Upper lobe of left lung (tissue), 6 donors: ENCODE data around the gene IL36RN. TPM values are rescaled to one million over a fixed set of nuclear protein-coding genes. Genes with fewer than 3 reads are reported as not detected.

Source experiments
- ATAC-seq, 2 donors: fragments of 200-7000 bp; cut with Tn5 transposase; one replicate each; pipeline ENCODE4 v1.9.1; 2022; ENCODE audit warnings: mild to moderate bottlenecking in 2 of 2, moderate library complexity in 2 of 2; ENCODE audit not compliant: low FRiP score in 2 of 2
- DNase-seq, 2 donors: peaks; one replicate each; pipeline ENCODE4 v3.0.0-alpha.2; 2019 to 2020
- H3K27ac ChIP-seq, 4 donors: fragments of 200-600 bp; sonication (generic); one replicate each; pipeline ENCODE4 v1.5.1; 2016 to 2019
- H3K27me3 ChIP-seq, 4 donors: fragments of 200-600 bp; sonication (generic); one replicate each; pipeline ENCODE4 v1.5.1; 2017 to 2019
- H3K36me3 ChIP-seq, 4 donors: fragments of 200-600 bp; sonication (generic); one replicate each; pipeline ENCODE4 v1.5.1; 2016 to 2019
- H3K4me1 ChIP-seq, 4 donors: fragments of 200-600 bp; sonication (generic); one replicate each; pipeline ENCODE4 v1.5.1; 2018 to 2019
- H3K4me3 ChIP-seq, 4 donors: fragments of 200-600 bp; sonication (generic); one replicate each; pipeline ENCODE4 v1.5.1; 2017 to 2019; ENCODE audit warnings: mild to moderate bottlenecking in 2 of 4, moderate library complexity in 1 of 4
- H3K9me3 ChIP-seq, 4 donors: fragments of 200-600 bp; sonication (generic); one replicate each; pipeline ENCODE4 v1.5.1; 2018 to 2019
- EP300 ChIP-seq, 4 donors: sonication (generic); formaldehyde crosslinking; IDR thresholded peaks; one replicate each; pipeline ENCODE4 v1.5.1; 2017; ENCODE audit warnings: antibody characterized with exemption in 4 of 4, control low read depth in 2 of 4
- POLR2A ChIP-seq, 4 donors: fragments of 450-650 bp; IDR thresholded peaks; one replicate each; pipeline ENCODE4 v1.5.1; 2016 to 2017; ENCODE audit warnings: antibody characterized with exemption in 4 of 4, mild to moderate bottlenecking in 2 of 4
- POLR2AphosphoS5 ChIP-seq, 2 donors: sonication (generic); formaldehyde crosslinking; IDR thresholded peaks; one replicate each; pipeline ENCODE4 v1.5.1; 2017; ENCODE audit warnings: antibody characterized with exemption in 2 of 2
- WGBS, 2 donors: methylation state at CpG; one replicate each; pipeline ENCODE4 v1.1.5; 2017 to 2018; 5-methylcytosine and 5-hydroxymethylcytosine counted together
- total RNA-seq, 6 donors: library from RNA; depleted of rRNA in 4 of 6; stranded (reverse); fragments of >200 nt in 4 of 6; gene quantifications; one replicate each; pipeline versions ENCODE4 v1.1.0 to v1.2.1, GENCODE V29; 2016 to 2021
- TF ChIP-seq, protein P1 (sequence below), 6 experiments: fragments of 450-650 bp in 4 of 6; fragments of 200-600 bp in 2 of 6; sonication (generic) in 2 of 6; IDR thresholded peaks; one replicate each; pipeline ENCODE4 v1.5.1; 2016 to 2019; ENCODE audit warnings: antibody characterized with exemption in 6 of 6
- donor health status: DM: no; HTN: no; CAD: no; lungs with moderate emphysema.
- donor health status: DM: no; HTN: yes; CAD: no; lungs with severe emphysema.

The IL36RN gene
- total RNA-seq, 6 donors from 2014 or later = not detected

GRCh38 chr2:113039719-113040118 lies 19.3 kb upstream of the IL36RN start:
- WGBS, 2 donors = 51 to 53% methylated on average over 5 of the region's 5 CpGs
- DNase-seq (no peak), ATAC-seq (no peak)
- Histone ChIP-seq H3K4me1 (peaks cover 0 to 3% (median 0%) of the 10 kb centered on the region in 4 donors), H3K36me3 (no peaks in the 10 kb centered on the region), H3K27ac (no peak overlapping the region), H3K9me3 (no peaks in the 10 kb centered on the region), H3K27me3 (no peaks in the 10 kb centered on the region), H3K4me3 (no peak overlapping the region)
- TF ChIP-seq POLR2AphosphoS5 (IDR thresholded peaks at IDR 0.05) = no peak
- TF ChIP-seq POLR2A (IDR thresholded peaks at IDR 0.05) = no peak
- no peak for TF ChIP-seq EP300 (IDR thresholded peaks at IDR 0.05)
- TF ChIP-seq, protein P1, sequence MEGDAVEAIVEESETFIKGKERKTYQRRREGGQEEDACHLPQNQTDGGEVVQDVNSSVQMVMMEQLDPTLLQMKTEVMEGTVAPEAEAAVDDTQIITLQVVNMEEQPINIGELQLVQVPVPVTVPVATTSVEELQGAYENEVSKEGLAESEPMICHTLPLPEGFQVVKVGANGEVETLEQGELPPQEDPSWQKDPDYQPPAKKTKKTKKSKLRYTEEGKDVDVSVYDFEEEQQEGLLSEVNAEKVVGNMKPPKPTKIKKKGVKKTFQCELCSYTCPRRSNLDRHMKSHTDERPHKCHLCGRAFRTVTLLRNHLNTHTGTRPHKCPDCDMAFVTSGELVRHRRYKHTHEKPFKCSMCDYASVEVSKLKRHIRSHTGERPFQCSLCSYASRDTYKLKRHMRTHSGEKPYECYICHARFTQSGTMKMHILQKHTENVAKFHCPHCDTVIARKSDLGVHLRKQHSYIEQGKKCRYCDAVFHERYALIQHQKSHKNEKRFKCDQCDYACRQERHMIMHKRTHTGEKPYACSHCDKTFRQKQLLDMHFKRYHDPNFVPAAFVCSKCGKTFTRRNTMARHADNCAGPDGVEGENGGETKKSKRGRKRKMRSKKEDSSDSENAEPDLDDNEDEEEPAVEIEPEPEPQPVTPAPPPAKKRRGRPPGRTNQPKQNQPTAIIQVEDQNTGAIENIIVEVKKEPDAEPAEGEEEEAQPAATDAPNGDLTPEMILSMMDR (IDR thresholded peaks at IDR 0.05) = no peak

GRCh38 chr2:113041871-113042270 lies 17.1 kb upstream of the IL36RN start:
- no peak for TF ChIP-seq EP300 (IDR thresholded peaks at IDR 0.05)
- TF ChIP-seq, protein P1 (IDR thresholded peaks at IDR 0.05) = peak in 1 of 6 experiments; percentile 10
- peaks cover 0 to 3% (median 0%) of the 10 kb centered on the region in 4 donors for H3K4me1 ChIP-seq
- ATAC-seq (no peak), DNase-seq (no peak)
- H3K9me3 ChIP-seq = no peaks in the 10 kb centered on the region
- H3K36me3 ChIP-seq = no peaks in the 10 kb centered on the region
- 71 to 75% methylated on average over 5 of the region's 5 CpGs for WGBS, 2 donors
- H3K4me3 ChIP-seq = no peak overlapping the region
- H3K27me3 ChIP-seq = no peaks in the 10 kb centered on the region
- H3K27ac ChIP-seq = no peak overlapping the region

- TF ChIP-seq, protein P1 (IDR thresholded peaks at IDR 0.05) = no peak
- TF ChIP-seq POLR2AphosphoS5 (IDR thresholded peaks at IDR 0.05) = no peak
- no peak for TF ChIP-seq EP300 (IDR thresholded peaks at IDR 0.05)
- TF ChIP-seq POLR2A (IDR thresholded peaks at IDR 0.05) = no peak
- peaks cover 0 to 3% (median 0%) of the 10 kb centered on the region in 4 donors for H3K9me3 ChIP-seq
- no peak overlapping the region for H3K4me3 ChIP-seq
- no peaks in the 10 kb centered on the region for H3K36me3 ChIP-seq
- H3K4me1 ChIP-seq = no peaks in the 10 kb centered on the region
- no peaks in the 10 kb centered on the region for H3K27me3 ChIP-seq
- DNase-seq = no peak
- ATAC-seq = no peak
- 89 to 90% methylated on average over 5 of the region's 5 CpGs for WGBS, 2 donors
- no peak overlapping the region for H3K27ac ChIP-seq
These were observed 12.5 kb upstream of the IL36RN start for GRCh38 chr2:113046465-113046864.

- WGBS, 2 donors = 93% methylated on average over 23 to 36 of the region's 38 CpGs
- peak in 1 of 2 donors; percentile 66 for ATAC-seq
- TF ChIP-seq EP300 (IDR thresholded peaks at IDR 0.05) = no peak
- Histone ChIP-seq H3K9me3 (peaks cover 0 to 13% (median 3%) of the 10 kb centered on the region in 4 donors), H3K36me3 (no peaks in the 10 kb centered on the region), H3K4me1 (no peaks in the 10 kb centered on the region), H3K27ac (no peak overlapping the region), H3K4me3 (no peak overlapping the region), H3K27me3 (no peaks in the 10 kb centered on the region)
- peak in 1 of 2 donors; percentile 63 for DNase-seq
These were observed 7.8 kb upstream of the IL36RN start for GRCh38 chr2:113050921-113051895.

DNA sequence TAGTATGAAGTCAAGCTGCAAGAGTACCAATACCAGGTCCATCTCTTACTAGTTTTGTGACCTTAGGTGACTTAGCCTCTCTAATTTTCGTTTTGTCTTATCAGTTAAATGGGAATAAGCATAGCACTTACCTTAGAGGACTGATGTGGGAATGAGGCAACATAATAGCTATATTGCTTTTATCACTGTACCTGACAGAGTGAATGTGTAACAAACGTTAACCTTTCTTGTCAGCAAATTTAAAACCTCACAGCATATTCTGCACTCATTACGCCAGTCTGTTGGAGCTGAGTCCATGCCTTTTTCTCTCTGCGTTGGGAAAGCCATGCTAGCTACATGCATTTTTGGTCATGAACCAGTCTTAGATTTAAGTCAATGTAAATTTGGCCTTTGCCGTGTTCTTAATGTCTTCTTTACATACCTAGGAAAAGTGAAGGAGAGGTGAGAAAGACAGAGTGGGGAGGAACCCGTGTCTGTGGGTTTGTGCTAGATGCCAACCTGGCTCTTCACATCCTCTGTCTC lies 6.5 kb upstream of the IL36RN start, which contains the start of gene IL36B:
IL36B (minus strand) TSS at position 472 of the 522 bp plus-strand sequence.
- H3K27ac ChIP-seq = no peak within 1 kb of the TSS
- no peaks in the 10 kb centered on the region for H3K27me3 ChIP-seq
- DNase-seq = no peak
- no peaks in the 10 kb centered on the region for H3K4me1 ChIP-seq
- H3K9me3 ChIP-seq = peaks cover 0 to 13% (median 3%) of the 10 kb centered on the region in 4 donors
- ATAC-seq = no peak
- 65 to 74% methylated on average over 6 of the region's 6 CpGs for WGBS, 2 donors
- H3K4me3 ChIP-seq = no peak within 1 kb of the TSS
- no peak for TF ChIP-seq POLR2A (IDR thresholded peaks at IDR 0.05)
- TF ChIP-seq EP300 (IDR thresholded peaks at IDR 0.05) = no peak
- TF ChIP-seq, protein P1 (IDR thresholded peaks at IDR 0.05) = no peak
- TF ChIP-seq POLR2AphosphoS5 (IDR thresholded peaks at IDR 0.05) = no peak
- H3K36me3 ChIP-seq = no peaks in the 10 kb centered on the region
